Kidney epithelial cell (primary cell): ENCODE data around the gene PTH1R. TPM values are rescaled to one million over a fixed set of nuclear protein-coding genes. Genes with fewer than 3 reads are reported as not detected.

Experiments used
- DNase-seq: peaks from one replicate; pipeline ENCODE4 v3.0.0-alpha.2; 2010; ENCODE audit warnings: low read depth
- H3K27me3 ChIP-seq: 2 replicates; pipeline ENCODE4 v1.6.0; 2011; ENCODE audit warnings: low read length; ENCODE audit not compliant: control insufficient read depth, insufficient read depth
- H3K36me3 ChIP-seq: 2 replicates; pipeline ENCODE4 v1.5.1; 2011; ENCODE audit warnings: low read length; ENCODE audit not compliant: control insufficient read depth, insufficient read depth
- H3K4me3 ChIP-seq: 2 replicates; pipeline ENCODE4 v1.5.1; 2011; ENCODE audit warnings: low read depth, mild to moderate bottlenecking, control low read depth, low read length
- CTCF ChIP-seq: IDR thresholded peaks from 2 replicates; pipeline ENCODE4 v1.5.1; 2011; ENCODE audit warnings: mild to moderate bottlenecking, moderate library complexity, low read length, control low read depth, inconsistent platforms; ENCODE audit not compliant: insufficient read depth, poor library complexity, severe bottlenecking
- total RNA-seq: library from RNA; depleted of rRNA; stranded (reverse); fragments of >200 nt; gene quantifications from 2 replicates; pipeline ENCODE4 v1.2.3, GENCODE V29; 2015

Gene PTH1R
- total RNA-seq, 1 donor from 2014 or later = 2.1 TPM

GRCh38 chr3:46843508-46843907, 34.0 kb upstream of the PTH1R start:
- Histone ChIP-seq H3K36me3 (no peaks in the 10 kb centered on the region), H3K4me3 (no peak overlapping the region), H3K27me3 (peaks cover 3% of the 10 kb centered on the region)
- no peak for TF ChIP-seq CTCF
- no peak for DNase-seq

- DNase-seq = no peak
- no peak overlapping the region for H3K4me3 ChIP-seq
Measured at GRCh38 chr3:46844397-46844796, 33.1 kb upstream of the PTH1R start.

DNA sequence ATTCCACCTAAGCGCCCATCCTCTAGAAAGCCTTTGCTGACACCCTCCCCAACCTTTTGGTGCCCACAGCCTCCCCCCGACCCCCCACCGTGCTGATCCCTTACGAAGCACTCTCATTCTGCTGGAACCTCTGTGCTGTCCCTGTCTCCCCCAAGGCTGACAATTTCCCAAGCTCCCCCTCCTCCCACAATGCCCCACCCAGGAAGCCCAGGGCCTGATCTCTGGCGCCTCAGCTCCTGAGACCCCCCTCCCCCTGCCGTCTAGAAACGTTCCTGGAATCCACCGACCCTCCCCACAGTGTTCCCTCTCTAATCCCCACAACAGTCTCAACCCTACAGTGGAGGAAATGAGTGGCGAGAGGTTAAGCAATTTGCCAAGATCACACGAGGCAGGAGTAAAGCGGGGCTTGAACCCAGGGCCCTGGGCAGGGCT, 32.6 kb upstream of the PTH1R start:
- no peak for DNase-seq
- peaks cover 3% of the 10 kb centered on the region for H3K27me3 ChIP-seq
- H3K4me3 ChIP-seq = no peak overlapping the region
- H3K36me3 ChIP-seq = no peaks in the 10 kb centered on the region
- no peak for TF ChIP-seq CTCF

More at GRCh38 chr3:46844397-46844796, 33.1 kb upstream of the PTH1R start:
- Histone ChIP-seq H3K27me3 (peaks cover 3% of the 10 kb centered on the region), H3K36me3 (no peaks in the 10 kb centered on the region)
- no peak for TF ChIP-seq CTCF

DNA sequence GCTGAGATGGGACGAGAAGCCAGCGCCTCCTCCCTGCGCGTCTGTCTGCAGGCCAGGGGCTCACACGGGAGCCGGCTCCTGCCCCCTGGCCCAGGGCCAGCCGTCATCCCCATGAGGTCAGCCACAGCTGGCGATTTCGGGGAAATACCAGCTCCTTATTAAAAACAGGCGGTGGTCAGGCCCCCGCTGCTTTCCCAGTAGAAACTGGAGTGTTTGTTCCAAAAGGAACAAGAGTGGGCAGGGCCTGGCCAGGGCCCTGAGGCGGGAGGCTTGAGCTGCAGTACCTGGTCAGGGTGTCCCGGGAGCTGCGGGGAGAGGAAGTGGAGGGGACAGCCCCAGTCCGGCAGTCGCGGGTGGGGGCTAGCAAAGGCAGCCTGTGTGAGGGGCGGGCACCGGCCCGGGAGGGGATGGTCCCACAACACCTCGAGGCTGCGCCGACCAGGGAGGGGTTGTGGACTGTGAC, 32.1 kb upstream of the PTH1R start:
- Histone ChIP-seq H3K27me3 (peaks cover 3% of the 10 kb centered on the region), H3K36me3 (no peaks in the 10 kb centered on the region), H3K4me3 (peak overlapping the region; percentile 43)
- TF ChIP-seq CTCF = no peak
- DNase-seq = no peak

GRCh38 chr3:46845860-46846623, 31.5 kb upstream of the PTH1R start:
- Histone ChIP-seq H3K27me3 (peaks cover 3% of the 10 kb centered on the region), H3K36me3 (no peaks in the 10 kb centered on the region), H3K4me3 (peak overlapping the region; percentile 43)
- TF ChIP-seq CTCF = peak; percentile 39
- no peak for DNase-seq
